DOHH2 (cell line): Measurements from ENCODE around the gene SLC35B4.

Experiments used
- H3F3A ChIP-seq: fragments of 200-600 bp; sonication (generic), shearing (Covaris generic); 2 replicates; pipeline ENCODE4 v1.6.0; 2016; ENCODE audit warnings: antibody characterized with exemption, mild to moderate bottlenecking; ENCODE audit not compliant: control insufficient read depth, insufficient read depth
- H3K27ac ChIP-seq: fragments of 200-600 bp; sonication (generic); 2 replicates; pipeline ENCODE4 v1.5.1; 2014; ENCODE audit warnings: low read depth, mild to moderate bottlenecking, low read length, moderate library complexity
- H3K27me3 ChIP-seq: fragments of 200-600 bp; sonication (generic); 2 replicates; pipeline ENCODE4 v1.6.1; 2014; ENCODE audit warnings: mild to moderate bottlenecking, low read length, mixed read lengths; ENCODE audit not compliant: control insufficient read depth
- H3K36me3 ChIP-seq: fragments of 200-600 bp; sonication (generic); 2 replicates; pipeline ENCODE4 v1.6.1; 2014; ENCODE audit warnings: mild to moderate bottlenecking, low read length, moderate library complexity, mixed read lengths; ENCODE audit not compliant: control insufficient read depth
- H3K4me1 ChIP-seq: fragments of 200-600 bp; sonication (generic); 2 replicates; pipeline ENCODE4 v1.6.1; 2014; ENCODE audit warnings: mild to moderate bottlenecking, low read length, mixed read lengths; ENCODE audit not compliant: control insufficient read depth
- H3K4me2 ChIP-seq: fragments of 200-600 bp; sonication (generic); 2 replicates; pipeline ENCODE4 v1.6.0; 2014; ENCODE audit warnings: mild to moderate bottlenecking, low read length, moderate library complexity
- H3K4me3 ChIP-seq: fragments of 200-600 bp; sonication (generic); 2 replicates; pipeline ENCODE4 v1.5.1; 2014; ENCODE audit warnings: mild to moderate bottlenecking, low read length, mixed read lengths
- H3K79me2 ChIP-seq: fragments of 200-600 bp; sonication (generic); 2 replicates; pipeline ENCODE4 v1.6.1; 2014; ENCODE audit warnings: mild to moderate bottlenecking, low read length, mixed read lengths; ENCODE audit not compliant: control insufficient read depth
- H3K9me2 ChIP-seq: fragments of 200-600 bp; sonication (generic); replicated peaks from 2 replicates; pipeline ENCODE4 v1.6.1; 2014; ENCODE audit warnings: mild to moderate bottlenecking, low read length, mixed read lengths; ENCODE audit not compliant: control insufficient read depth
- H3K9me3 ChIP-seq: fragments of 200-600 bp; sonication (generic); 2 replicates; pipeline ENCODE4 v1.6.1; 2014; ENCODE audit warnings: antibody characterized with exemption, low read length, mixed read lengths; ENCODE audit not compliant: control insufficient read depth, insufficient read depth
- H4K20me1 ChIP-seq: fragments of 200-600 bp; sonication (generic); 2 replicates; pipeline ENCODE4 v1.6.0; 2014; ENCODE audit warnings: low read depth, mild to moderate bottlenecking, antibody characterized with exemption, low read length, moderate library complexity; ENCODE audit not compliant: control insufficient read depth, insufficient read depth
- EZH2phosphoT487 ChIP-seq: fragments of 200-600 bp; sonication (generic); IDR thresholded peaks from 2 replicates; pipeline ENCODE4 v1.6.1; 2017; ENCODE audit warnings: borderline replicate concordance, mild to moderate bottlenecking, antibody characterized with exemption, low read length, moderate library complexity, mixed read lengths
- TF ChIP-seq, protein P1 (sequence below): fragments of 200-600 bp; sonication (generic); IDR thresholded peaks from one replicate; pipeline ENCODE4 v1.5.1; 2014; ENCODE audit warnings: antibody characterized with exemption, mild to moderate bottlenecking, low read depth, low read length; ENCODE audit not compliant: poor library complexity, severe bottlenecking

Gene SLC35B4

DNA sequence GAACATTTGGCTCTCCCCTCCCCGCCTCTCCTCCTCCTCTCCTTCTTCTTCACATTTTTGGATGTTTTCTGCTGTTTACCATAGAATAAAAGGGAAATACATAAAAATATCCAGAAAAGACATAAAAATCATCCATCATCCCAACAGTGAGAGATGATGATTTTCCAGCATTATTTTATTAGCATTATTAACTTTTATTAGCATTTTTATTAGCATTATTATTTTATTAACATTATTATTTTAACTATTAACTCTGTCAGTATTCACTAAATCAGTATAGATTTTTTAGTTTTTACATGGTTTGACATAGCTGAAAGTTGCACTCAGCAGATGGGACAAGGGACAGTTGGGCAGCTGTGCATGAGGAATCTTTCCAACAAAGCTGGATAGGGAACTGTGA, 16.2 kb upstream of the SLC35B4 start:
- no peaks in the 10 kb centered on the region for H3K79me2 ChIP-seq
- TF ChIP-seq, protein P1, sequence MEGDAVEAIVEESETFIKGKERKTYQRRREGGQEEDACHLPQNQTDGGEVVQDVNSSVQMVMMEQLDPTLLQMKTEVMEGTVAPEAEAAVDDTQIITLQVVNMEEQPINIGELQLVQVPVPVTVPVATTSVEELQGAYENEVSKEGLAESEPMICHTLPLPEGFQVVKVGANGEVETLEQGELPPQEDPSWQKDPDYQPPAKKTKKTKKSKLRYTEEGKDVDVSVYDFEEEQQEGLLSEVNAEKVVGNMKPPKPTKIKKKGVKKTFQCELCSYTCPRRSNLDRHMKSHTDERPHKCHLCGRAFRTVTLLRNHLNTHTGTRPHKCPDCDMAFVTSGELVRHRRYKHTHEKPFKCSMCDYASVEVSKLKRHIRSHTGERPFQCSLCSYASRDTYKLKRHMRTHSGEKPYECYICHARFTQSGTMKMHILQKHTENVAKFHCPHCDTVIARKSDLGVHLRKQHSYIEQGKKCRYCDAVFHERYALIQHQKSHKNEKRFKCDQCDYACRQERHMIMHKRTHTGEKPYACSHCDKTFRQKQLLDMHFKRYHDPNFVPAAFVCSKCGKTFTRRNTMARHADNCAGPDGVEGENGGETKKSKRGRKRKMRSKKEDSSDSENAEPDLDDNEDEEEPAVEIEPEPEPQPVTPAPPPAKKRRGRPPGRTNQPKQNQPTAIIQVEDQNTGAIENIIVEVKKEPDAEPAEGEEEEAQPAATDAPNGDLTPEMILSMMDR = no peak
- no peak for TF ChIP-seq EZH2phosphoT487
- H3K4me1 ChIP-seq = peaks cover 3% of the 10 kb centered on the region
- no peak overlapping the region for H3K4me3 ChIP-seq
- H3K27me3 ChIP-seq = peaks cover 6% of the 10 kb centered on the region; the same call in 1 of the 2 replicates
- H3F3A ChIP-seq = no peaks in the 10 kb centered on the region
- no peak overlapping the region for H3K4me2 ChIP-seq
- no peaks in the 10 kb centered on the region for H3K9me3 ChIP-seq
- H3K9me2 ChIP-seq = no peaks in the 10 kb centered on the region
- no peak overlapping the region for H3K27ac ChIP-seq
- H4K20me1 ChIP-seq = no peaks in the 10 kb centered on the region
- H3K36me3 ChIP-seq = no peaks in the 10 kb centered on the region

DNA sequence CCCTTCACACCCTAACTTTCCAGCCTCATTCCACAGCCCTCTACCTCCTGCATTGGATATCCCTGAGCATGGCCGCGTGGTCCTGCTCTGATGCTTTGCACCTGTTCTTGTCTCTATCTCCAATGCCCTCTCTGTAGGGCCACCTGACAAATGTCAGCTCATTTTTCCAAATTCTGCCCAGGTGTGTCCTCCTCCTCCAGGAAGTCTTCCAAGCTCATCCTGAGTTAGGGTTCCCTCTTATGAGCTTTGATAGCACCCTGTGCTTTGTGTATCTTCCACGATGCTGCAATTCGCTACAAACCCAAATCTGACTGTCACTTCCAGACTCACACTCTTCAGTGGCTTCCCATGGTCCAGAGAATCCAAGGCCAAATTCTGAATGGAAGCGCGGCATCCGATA, 14.7 kb upstream of the SLC35B4 start:
- H3K27ac ChIP-seq = no peak overlapping the region
- H4K20me1 ChIP-seq = no peaks in the 10 kb centered on the region
- no peaks in the 10 kb centered on the region for H3K9me3 ChIP-seq
- no peaks in the 10 kb centered on the region for H3F3A ChIP-seq
- peaks cover 6% of the 10 kb centered on the region; the same call in 1 of the 2 replicates for H3K27me3 ChIP-seq
- TF ChIP-seq, protein P1 = no peak
- TF ChIP-seq EZH2phosphoT487 = no peak
- H3K36me3 ChIP-seq = no peaks in the 10 kb centered on the region
- no peak overlapping the region for H3K4me2 ChIP-seq
- H3K4me1 ChIP-seq = peaks cover 6% of the 10 kb centered on the region
- no peaks in the 10 kb centered on the region for H3K79me2 ChIP-seq
- no peaks in the 10 kb centered on the region for H3K9me2 ChIP-seq
- H3K4me3 ChIP-seq = no peak overlapping the region

DNA sequence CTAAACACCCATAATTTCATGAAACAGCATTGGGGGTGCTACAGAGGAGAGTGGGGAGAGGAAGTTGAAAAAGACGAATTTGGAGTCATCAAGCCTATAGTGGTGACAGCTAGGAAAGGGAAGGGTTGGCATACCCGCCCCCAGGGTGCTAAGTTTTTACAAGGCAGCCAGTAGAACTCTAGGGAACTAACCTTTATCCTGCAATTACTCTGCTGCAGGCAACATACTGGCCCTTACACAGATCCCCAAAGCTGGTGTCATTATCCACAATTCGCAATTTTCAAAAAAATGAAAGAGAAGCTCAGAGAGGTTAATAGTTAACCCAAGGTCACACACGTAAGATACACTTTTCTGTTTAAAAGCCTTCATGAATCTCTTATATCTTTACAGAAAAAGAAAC, 14.2 kb upstream of the SLC35B4 start:
- Histone ChIP-seq H3F3A (no peaks in the 10 kb centered on the region), H3K27ac (no peak overlapping the region), H3K9me3 (no peaks in the 10 kb centered on the region), H3K36me3 (no peaks in the 10 kb centered on the region), H3K4me2 (no peak overlapping the region), H3K4me1 (peaks cover 6% of the 10 kb centered on the region), H3K79me2 (no peaks in the 10 kb centered on the region), H3K4me3 (no peak overlapping the region), H3K9me2 (no peaks in the 10 kb centered on the region), H4K20me1 (no peaks in the 10 kb centered on the region), H3K27me3 (peaks cover 6% of the 10 kb centered on the region; the same call in 1 of the 2 replicates)
- TF ChIP-seq, protein P1 = no peak
- TF ChIP-seq EZH2phosphoT487 = no peak
